ENCODE measurements around the gene HYDIN.
"Not testable (repeated sequence)": the region's sequence is repeated elsewhere in the genome, so short reads cannot be mapped to it uniquely, and the experiment has no call there.

- TF ChIP-seq, protein P1, sequence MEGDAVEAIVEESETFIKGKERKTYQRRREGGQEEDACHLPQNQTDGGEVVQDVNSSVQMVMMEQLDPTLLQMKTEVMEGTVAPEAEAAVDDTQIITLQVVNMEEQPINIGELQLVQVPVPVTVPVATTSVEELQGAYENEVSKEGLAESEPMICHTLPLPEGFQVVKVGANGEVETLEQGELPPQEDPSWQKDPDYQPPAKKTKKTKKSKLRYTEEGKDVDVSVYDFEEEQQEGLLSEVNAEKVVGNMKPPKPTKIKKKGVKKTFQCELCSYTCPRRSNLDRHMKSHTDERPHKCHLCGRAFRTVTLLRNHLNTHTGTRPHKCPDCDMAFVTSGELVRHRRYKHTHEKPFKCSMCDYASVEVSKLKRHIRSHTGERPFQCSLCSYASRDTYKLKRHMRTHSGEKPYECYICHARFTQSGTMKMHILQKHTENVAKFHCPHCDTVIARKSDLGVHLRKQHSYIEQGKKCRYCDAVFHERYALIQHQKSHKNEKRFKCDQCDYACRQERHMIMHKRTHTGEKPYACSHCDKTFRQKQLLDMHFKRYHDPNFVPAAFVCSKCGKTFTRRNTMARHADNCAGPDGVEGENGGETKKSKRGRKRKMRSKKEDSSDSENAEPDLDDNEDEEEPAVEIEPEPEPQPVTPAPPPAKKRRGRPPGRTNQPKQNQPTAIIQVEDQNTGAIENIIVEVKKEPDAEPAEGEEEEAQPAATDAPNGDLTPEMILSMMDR (IDR thresholded peaks at IDR 0.05; ENCODE audit: low read depth, low read length): not testable (repeated sequence)
- not testable (repeated sequence) for TF ChIP-seq EZH2phosphoT487 (IDR thresholded peaks at IDR 0.05; ENCODE audit: low read depth)
These were observed 208.5 kb downstream of the HYDIN start for GRCh38 chr16:71021961-71022537.

All from OCI-LY3 (cell line).